HFF-Myc (cell line): ENCODE measurements around the gene TXN2.

ENCODE experiments used
- DNase-seq: peaks from one replicate; pipeline ENCODE4 v3.0.0-alpha.2; 2011; ENCODE audit warnings: low read depth; ENCODE audit errors: extremely low read depth
- H3K4me3 ChIP-seq: replicated peaks from 2 replicates; pipeline ENCODE4 v1.5.1; 2011; ENCODE audit warnings: low read depth, mild to moderate bottlenecking, control low read depth, low read length
- TF ChIP-seq, protein P1 (sequence below): IDR thresholded peaks from 2 replicates; pipeline ENCODE4 v1.5.1; 2012; ENCODE audit warnings: mild to moderate bottlenecking, low read depth, low read length, control low read depth; ENCODE audit errors: missing control alignments

The TXN2 gene

DNA sequence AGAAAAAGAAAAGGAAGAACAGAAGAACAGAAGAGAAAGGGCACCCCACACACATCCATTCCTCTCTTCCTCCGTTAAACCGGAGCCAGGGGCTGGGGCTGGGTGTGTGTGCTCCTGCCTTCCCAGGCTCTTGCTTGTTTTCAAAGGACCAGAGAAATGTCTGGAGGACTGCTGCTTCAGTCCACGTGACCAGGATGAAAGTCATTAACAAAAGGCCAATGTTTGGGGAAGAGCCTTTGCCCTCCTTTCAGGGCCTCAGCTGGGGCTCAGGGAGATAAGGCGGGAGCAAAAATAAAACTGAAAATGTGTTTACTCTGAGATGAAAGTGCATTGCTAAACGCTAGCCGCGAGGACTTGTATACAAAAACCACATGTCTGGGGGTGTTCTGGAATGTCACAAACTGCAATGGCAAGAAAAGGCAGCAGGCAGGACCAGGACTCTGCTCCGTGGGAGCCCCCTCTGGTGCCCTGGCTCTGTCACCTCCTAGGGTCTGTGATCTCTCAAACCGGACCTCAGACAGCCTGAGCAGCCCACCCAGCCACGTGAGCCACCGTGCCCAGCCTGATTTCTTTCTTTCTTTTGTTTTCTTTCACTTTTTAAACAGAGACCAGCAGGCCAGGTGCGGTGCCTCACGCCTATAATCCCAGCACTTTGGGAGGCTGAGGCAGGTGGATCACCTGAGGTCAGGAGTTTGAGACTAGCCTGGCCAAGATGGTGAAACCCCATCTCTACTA is 62.1 kb downstream of the TXN2 start:
- TF ChIP-seq, protein P1, sequence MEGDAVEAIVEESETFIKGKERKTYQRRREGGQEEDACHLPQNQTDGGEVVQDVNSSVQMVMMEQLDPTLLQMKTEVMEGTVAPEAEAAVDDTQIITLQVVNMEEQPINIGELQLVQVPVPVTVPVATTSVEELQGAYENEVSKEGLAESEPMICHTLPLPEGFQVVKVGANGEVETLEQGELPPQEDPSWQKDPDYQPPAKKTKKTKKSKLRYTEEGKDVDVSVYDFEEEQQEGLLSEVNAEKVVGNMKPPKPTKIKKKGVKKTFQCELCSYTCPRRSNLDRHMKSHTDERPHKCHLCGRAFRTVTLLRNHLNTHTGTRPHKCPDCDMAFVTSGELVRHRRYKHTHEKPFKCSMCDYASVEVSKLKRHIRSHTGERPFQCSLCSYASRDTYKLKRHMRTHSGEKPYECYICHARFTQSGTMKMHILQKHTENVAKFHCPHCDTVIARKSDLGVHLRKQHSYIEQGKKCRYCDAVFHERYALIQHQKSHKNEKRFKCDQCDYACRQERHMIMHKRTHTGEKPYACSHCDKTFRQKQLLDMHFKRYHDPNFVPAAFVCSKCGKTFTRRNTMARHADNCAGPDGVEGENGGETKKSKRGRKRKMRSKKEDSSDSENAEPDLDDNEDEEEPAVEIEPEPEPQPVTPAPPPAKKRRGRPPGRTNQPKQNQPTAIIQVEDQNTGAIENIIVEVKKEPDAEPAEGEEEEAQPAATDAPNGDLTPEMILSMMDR, result no peak
- peak; percentile 63 for DNase-seq
- no peak overlapping the region for H3K4me3 ChIP-seq

DNA sequence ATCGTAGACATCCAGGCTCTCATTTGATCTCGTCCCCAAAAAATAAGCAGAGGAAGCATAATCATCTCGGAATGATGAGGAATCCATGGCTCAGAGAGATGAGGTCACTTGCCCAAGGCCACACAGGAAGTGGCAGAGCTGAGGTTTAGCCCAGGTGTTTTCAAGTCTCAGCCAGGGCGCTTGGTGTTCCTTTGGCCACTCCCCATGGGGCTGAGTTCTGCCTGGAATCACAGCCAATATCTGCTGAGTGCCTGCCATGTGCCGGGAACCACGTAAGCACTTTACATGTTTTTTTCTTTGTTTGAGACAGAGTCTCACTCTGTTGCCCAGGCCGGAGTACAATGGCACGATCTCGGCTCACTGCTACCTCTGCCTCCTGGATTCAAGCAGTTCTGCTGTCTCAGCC is 64.2 kb downstream of the TXN2 start:
- H3K4me3 ChIP-seq, result no peak overlapping the region
- TF ChIP-seq, protein P1, result no peak
- DNase-seq, result peak; percentile 81
